ENCODE measurements around the gene SCN9A.
"Not testable (repeated sequence)": the region's sequence is repeated elsewhere in the genome, so short reads cannot be mapped to it uniquely, and the experiment has no call there.

SCN9A gene

GRCh38 chr2:166373951-166374350 lies 1.8 kb downstream of the SCN9A start:
- DNase-seq = no peak

DNA sequence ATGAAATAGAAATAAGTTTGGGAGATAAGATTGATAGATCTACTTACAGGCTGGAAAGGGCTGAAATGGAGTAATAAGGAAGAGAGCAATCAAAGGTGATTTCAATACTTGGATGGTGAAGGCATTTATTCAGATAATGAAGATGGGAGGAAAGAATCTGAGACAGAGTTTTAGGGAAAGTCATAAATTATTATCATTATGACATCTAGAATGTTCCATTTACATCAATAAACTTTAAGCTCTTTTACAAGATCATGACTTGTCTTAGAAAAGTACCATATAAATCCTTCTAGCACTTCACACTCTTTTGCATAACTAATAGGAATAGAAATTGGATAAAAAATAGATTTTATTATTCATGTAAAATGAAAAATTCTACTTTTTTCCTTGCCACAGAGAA lies 2.2 kb downstream of the SCN9A start:
- DNase-seq = no peak

- DNase-seq = no peak
These were observed 2.6 kb downstream of the SCN9A start for GRCh38 chr2:166373105-166373504.

GRCh38 chr2:166372046-166372445 lies 3.7 kb downstream of the SCN9A start:
- no peak for DNase-seq

GRCh38 chr2:166365803-166366420 lies 9.8 kb downstream of the SCN9A start:
- DNase-seq = no peak

- DNase-seq = no peak
These were observed 10.5 kb downstream of the SCN9A start for GRCh38 chr2:166365239-166365638.

DNA sequence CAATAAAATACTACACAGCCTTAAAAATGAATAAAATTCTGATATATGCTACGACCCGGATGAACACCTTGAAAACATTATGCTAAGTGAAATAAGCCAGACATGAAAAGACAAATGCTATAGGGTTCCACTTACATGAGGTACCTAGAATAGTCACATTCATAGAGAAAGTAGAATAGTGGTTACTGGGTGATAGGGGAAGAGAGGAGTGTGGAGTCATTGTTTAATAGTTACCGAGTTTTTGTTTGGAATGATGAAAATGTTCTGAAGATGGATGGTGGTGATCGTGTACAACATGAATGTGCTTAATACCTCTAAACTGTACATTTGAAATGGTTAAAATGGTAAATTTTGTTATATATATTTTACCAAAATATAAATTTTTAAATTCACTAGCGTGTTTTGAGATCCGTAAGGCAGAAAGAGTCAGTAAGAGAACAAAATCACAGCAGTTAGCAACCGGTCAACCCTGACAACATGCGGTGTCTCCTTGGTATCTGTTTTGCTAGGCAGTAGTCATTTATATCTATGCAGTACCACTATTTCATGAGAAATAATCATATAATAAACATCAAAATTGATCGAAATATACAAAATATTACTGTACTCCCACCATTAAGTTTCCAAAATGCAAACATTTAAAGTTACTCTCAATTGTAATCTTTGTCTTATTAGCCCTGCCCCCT lies 11.1 kb downstream of the SCN9A start:
- no peak for DNase-seq

GRCh38 chr2:166361351-166362153 lies 14.2 kb downstream of the SCN9A start:
- no peak for DNase-seq

DNA sequence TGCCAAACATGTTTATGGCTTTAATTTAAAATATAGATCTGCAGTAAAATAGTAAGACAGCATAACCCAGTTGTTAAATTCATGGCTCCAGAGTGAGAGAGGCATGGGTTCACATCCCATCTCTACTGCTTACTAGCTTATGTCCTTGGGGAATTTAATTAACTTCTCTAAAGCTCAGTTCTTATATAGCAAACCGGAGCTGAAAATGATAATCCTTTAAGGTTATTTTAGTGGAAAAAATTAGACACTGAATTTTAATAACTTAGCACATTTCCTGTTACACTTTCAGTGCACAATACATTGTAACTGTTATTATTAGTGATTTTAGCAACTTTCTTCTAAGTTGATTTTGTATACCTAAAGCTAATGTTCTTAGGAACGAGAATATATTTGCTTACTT lies 14.8 kb downstream of the SCN9A start:
- no peak for DNase-seq

- DNase-seq = no peak
These were observed 15.3 kb downstream of the SCN9A start for GRCh38 chr2:166360426-166360825.

DNA sequence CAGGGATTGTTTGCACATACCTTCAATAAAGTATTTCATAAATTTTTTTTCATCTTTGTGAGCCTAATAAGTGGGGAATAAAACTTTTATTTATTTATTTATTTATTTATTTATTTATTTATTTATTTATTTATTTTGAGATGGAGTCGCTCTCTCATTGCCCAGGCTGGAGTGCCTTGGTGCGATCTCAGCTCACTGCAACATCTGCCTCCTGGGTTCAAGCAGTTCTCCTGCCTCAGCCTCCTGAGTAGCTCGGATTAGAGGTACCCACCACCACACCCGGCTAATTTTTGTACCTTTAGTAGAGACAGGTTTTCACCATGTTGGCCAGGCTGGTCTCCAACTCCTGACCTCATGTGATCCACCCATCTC lies 17.8 kb downstream of the SCN9A start:
- DNase-seq = not testable (repeated sequence)

- no peak for DNase-seq
These were observed 18.4 kb downstream of the SCN9A start for GRCh38 chr2:166357068-166357949.

GRCh38 chr2:166351319-166351718 lies 24.4 kb downstream of the SCN9A start:
- DNase-seq = no peak

- DNase-seq = no peak
These were observed 25.2 kb downstream of the SCN9A start for GRCh38 chr2:166350525-166350924.

DNA sequence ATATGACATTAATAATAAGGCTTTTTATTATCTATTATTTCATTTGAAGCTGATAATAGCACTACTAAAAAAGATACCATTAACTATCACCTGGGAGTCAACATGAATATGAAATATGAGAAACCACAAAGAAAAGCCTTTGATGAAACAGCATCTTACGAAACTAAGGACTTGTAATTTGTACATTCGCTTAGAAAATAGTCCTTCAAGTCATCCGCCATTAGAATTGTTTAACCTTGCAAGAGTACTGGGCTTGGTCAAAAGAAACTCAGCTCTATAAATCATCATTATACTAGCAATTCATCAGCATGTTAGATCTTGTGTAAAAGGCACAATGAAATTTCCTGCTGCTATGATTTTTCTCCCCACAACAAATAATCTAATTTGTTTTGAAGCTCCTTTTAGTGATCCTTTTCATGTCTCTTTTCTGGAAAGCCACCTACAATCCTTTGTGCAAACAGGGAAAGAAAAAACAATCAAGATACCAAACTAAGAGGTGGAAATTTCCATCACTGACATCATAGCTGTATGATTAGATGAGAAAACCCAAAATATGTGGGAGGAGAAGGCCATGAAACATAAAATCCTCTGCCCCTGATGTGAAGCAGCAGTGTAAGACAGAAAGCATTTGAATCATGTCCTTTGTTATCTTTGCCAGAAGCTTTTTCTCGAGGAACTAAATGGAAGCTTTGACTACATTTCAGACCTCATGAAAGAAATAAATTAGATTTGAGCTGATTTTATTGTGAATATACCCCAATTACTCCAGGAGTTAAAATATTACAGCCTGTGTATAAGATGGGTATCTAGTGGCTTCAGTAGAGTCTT lies 31.2 kb downstream of the SCN9A start:
- no peak for DNase-seq

DNA sequence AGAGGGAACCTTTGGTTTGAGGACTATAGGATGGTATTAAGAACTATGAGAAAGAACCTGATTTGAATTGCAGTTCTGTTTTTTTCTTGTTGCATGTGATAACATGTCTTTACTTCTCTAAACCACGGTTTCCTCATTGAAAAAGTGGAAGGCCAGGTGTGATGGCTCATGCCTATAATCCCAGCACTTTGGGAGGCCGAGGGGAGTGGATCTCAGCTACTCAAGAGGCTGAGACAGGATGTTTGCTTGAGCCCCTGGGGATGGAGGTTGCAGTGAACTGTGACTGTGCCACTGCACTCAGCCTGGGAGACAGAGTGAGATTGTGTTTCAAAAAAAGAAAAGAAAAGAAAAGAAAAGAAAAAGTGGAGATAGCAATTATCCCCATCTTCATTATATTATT lies 32.3 kb downstream of the SCN9A start:
- no peak for DNase-seq

DNA sequence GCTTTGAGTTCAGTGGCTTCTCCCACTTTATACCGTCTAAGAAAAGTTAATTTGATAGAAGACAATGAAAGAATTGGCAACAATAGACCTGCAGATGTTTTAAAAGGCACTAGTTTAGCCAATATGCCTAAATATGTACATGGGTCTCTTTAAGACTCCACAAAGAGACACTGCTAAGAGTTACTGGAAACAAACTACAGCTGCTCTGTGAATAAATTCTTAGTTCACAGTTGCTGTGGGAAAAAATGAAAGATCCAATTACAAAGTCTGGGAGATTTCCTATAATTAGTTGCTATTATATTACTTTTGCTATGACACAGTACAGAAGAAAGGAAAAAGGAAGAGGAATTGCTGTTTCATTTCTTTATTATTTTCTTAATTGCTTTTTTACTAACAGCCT lies 34.3 kb downstream of the SCN9A start:
- no peak for DNase-seq

- DNase-seq = no peak
These were observed 36.9 kb downstream of the SCN9A start for GRCh38 chr2:166338831-166339339.

- no peak for DNase-seq
These were observed 37.8 kb downstream of the SCN9A start for GRCh38 chr2:166337932-166338331.

DNA sequence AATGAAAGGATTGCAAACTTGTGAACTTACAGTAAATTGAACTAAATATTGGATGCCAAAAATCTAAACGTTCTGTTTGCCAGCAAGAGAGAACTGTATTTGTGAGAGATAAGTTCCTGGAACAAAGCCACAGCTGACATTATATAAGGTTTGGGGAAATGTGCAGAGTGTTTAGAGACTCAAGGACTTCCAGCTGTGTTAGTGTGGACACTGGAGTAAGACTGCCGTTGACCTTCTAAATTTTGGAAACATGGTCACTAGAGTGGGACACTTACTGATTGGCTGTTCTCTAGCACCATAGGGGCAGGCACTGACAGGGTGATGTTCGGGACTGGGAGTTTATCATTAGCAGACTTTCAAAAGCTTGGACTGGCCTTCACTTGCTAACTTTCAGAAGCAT lies 40.5 kb downstream of the SCN9A start:
- DNase-seq = no peak

GRCh38 chr2:166334805-166335204 lies 40.9 kb downstream of the SCN9A start:
- no peak for DNase-seq

DNA sequence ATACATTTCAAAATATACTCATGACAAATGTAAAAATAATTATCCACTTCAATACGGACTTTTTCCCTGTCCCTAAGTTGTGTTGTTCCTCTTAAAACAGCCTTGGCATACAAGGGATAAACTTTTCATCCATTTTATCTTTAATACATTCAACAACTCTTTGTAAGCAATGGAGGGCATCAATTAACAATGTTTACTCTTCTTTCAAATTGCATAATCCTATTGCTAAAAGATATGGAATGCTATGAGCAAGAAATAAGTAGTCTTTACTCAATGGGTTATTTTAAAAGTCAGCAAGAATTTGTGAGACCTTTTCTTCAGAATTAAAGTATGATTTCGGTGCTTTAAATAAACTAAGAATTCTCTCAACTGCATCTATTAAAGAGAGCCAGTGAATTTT lies 41.9 kb downstream of the SCN9A start:
- DNase-seq = no peak
